Trophoblast cell (in vitro differentiated cells and primary cell): Measurements from ENCODE around the gene ADAMTS15.

ENCODE experiments used
- DNase-seq, 2 donors: peaks; one replicate each; pipeline ENCODE4 v3.0.0-alpha.2; 2016
- H2AFZ ChIP-seq: 2 replicates; pipeline ENCODE4 v1.6.1; 2013; ENCODE audit warnings: low read length, moderate library complexity, mild to moderate bottlenecking; ENCODE audit not compliant: insufficient read depth, poor library complexity
- H2AK5ac ChIP-seq: 2 replicates; pipeline ENCODE4 v1.6.1; 2013; ENCODE audit warnings: mild to moderate bottlenecking, low read length
- H2BK120ac ChIP-seq: 2 replicates; pipeline ENCODE4 v1.6.1; 2013; ENCODE audit warnings: low read length, mild to moderate bottlenecking, moderate library complexity; ENCODE audit not compliant: insufficient read depth, poor library complexity
- H2BK12ac ChIP-seq: 2 replicates; pipeline ENCODE4 v1.6.1; 2013; ENCODE audit warnings: mild to moderate bottlenecking, low read length, moderate library complexity
- H2BK5ac ChIP-seq: 2 replicates; pipeline ENCODE4 v1.6.1; 2013; ENCODE audit warnings: low read length, low read depth, moderate library complexity, mild to moderate bottlenecking; ENCODE audit not compliant: poor library complexity
- H3K14ac ChIP-seq: 2 replicates; pipeline ENCODE4 v1.6.1; 2013; ENCODE audit warnings: mild to moderate bottlenecking, low read length
- H3K18ac ChIP-seq: 2 replicates; pipeline ENCODE4 v1.6.1; 2013; ENCODE audit warnings: mild to moderate bottlenecking, low read length
- H3K23ac ChIP-seq: 2 replicates; pipeline ENCODE4 v1.6.1; 2013; ENCODE audit warnings: low read length
- H3K27ac ChIP-seq: 2 replicates; pipeline ENCODE4 v1.5.1; 2013; ENCODE audit warnings: low read depth, mild to moderate bottlenecking, inconsistent platforms, low read length, moderate library complexity
- H3K27me3 ChIP-seq: 2 replicates; pipeline ENCODE4 v1.6.1; 2013; ENCODE audit warnings: inconsistent platforms, mild to moderate bottlenecking, low read length, moderate library complexity; ENCODE audit not compliant: insufficient read depth
- H3K36me3 ChIP-seq, 2 experiments: 1 replicate in 1 of 2; 2 replicates in 1 of 2; pipeline ENCODE4 v1.6.1; 2013; ENCODE audit warnings: low read length in 2 of 2, mild to moderate bottlenecking in 2 of 2, moderate library complexity in 1 of 2; ENCODE audit not compliant: insufficient read depth in 2 of 2, control insufficient read depth in 1 of 2
- H3K4ac ChIP-seq: 2 replicates; pipeline ENCODE4 v1.6.1; 2013; ENCODE audit warnings: low read depth, mild to moderate bottlenecking, low read length, moderate library complexity
- H3K4me1 ChIP-seq, 2 experiments: 1 replicate in 1 of 2; 2 replicates in 1 of 2; pipeline ENCODE4 v1.6.1; 2013; ENCODE audit warnings: low read length in 2 of 2, mild to moderate bottlenecking in 2 of 2, moderate library complexity in 1 of 2; ENCODE audit not compliant: insufficient read depth in 2 of 2, control insufficient read depth in 1 of 2
- H3K4me2 ChIP-seq: 2 replicates; pipeline ENCODE4 v1.6.1; 2013; ENCODE audit warnings: inconsistent platforms, mild to moderate bottlenecking, low read length, moderate library complexity
- H3K4me3 ChIP-seq: 2 replicates; pipeline ENCODE4 v1.5.1; 2013; ENCODE audit warnings: mild to moderate bottlenecking, low read depth, low read length, inconsistent platforms
- H3K79me1 ChIP-seq: one replicate; pipeline ENCODE4 v1.6.1; 2013; ENCODE audit warnings: low read length
- H3K79me2 ChIP-seq: 2 replicates; pipeline ENCODE4 v1.6.1; 2013; ENCODE audit warnings: low read length, mild to moderate bottlenecking; ENCODE audit not compliant: control insufficient read depth, insufficient read depth, poor library complexity
- H3K9ac ChIP-seq: 2 replicates; pipeline ENCODE4 v1.6.1; 2013; ENCODE audit warnings: mild to moderate bottlenecking, low read length
- H3K9me3 ChIP-seq: 2 replicates; pipeline ENCODE4 v1.6.1; 2013; ENCODE audit warnings: low read depth, mild to moderate bottlenecking, control low read depth, inconsistent platforms, low read length; ENCODE audit not compliant: insufficient read depth
- H4K12ac ChIP-seq: 2 replicates; pipeline ENCODE4 v1.6.1; 2013; ENCODE audit warnings: low read depth, mild to moderate bottlenecking, low read length, moderate library complexity
- H4K8ac ChIP-seq: 2 replicates; pipeline ENCODE4 v1.6.1; 2013; ENCODE audit warnings: low read depth, mild to moderate bottlenecking, low read length, moderate library complexity
- H4K91ac ChIP-seq: one replicate; pipeline ENCODE4 v1.6.1; 2013; ENCODE audit warnings: low read depth, mild to moderate bottlenecking, low read length, moderate library complexity
- WGBS: extraction: QIAGEN DNeasy Blood & Tissue Kit; methylation state at CpG from one replicate; pipeline ENCODE4 v1.1.7; 2013; ENCODE audit warnings: missing lambda C conversion rate; ENCODE audit not compliant: insufficient read length, insufficient coverage; ENCODE audit errors: extremely low coverage; 5-methylcytosine and 5-hydroxymethylcytosine counted together

The ADAMTS15 gene

DNA sequence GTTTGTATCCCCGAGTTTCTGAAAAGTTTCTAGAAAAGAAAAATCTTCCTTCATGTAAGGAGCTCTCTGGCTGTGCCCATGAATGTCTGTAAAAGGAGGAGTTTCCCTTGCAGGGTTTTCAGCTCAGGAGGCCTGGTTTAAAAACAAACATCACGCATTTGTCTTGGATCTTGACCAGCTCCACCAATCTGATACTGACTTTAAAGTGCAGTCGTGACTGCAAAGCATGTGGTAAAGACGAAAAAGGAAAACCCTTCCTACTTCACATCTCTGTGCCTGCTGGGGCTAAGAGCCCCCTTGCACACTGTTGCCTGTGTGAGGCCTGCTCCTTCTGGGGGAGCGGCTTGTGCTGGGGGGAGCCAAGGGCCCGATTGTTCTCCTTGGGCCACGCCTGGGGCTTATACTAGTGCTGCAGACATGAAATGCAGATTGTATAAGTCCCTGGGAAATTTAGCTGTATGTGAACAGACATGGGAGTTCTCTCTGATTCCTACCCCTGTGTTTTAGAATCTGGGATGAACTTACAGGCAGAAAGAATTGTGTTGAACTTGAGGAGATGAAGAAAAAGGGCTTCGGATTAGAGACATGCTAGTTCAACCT is 62.1 kb downstream of the ADAMTS15 start:
- H2AFZ ChIP-seq: no peak overlapping the region
- no peak overlapping the region for H3K18ac ChIP-seq
- peaks cover 6% of the 10 kb centered on the region for H3K9me3 ChIP-seq
- H3K36me3 ChIP-seq: no peaks in the 10 kb centered on the region
- WGBS: no CpG with 5 or more reads among the region's 8 CpGs
- H3K4me1 ChIP-seq: no peaks in the 10 kb centered on the region
- no peak overlapping the region for H4K12ac ChIP-seq
- no peak overlapping the region for H3K23ac ChIP-seq
- no peak overlapping the region for H4K91ac ChIP-seq
- no peak overlapping the region for H3K9ac ChIP-seq
- H3K79me2 ChIP-seq: no peaks in the 10 kb centered on the region
- H3K14ac ChIP-seq: no peak overlapping the region
- H3K27me3 ChIP-seq: no peaks in the 10 kb centered on the region
- DNase-seq: no peak
- no peak overlapping the region for H2AK5ac ChIP-seq
- H3K4ac ChIP-seq: no peak overlapping the region
- no peak overlapping the region for H2BK120ac ChIP-seq
- H3K4me2 ChIP-seq: no peak overlapping the region
- no peak overlapping the region for H3K4me3 ChIP-seq
- H2BK12ac ChIP-seq: no peak overlapping the region
- no peak overlapping the region for H3K27ac ChIP-seq
- H3K79me1 ChIP-seq: no peaks in the 10 kb centered on the region
- H4K8ac ChIP-seq: no peak overlapping the region
- no peak overlapping the region for H2BK5ac ChIP-seq

DNA sequence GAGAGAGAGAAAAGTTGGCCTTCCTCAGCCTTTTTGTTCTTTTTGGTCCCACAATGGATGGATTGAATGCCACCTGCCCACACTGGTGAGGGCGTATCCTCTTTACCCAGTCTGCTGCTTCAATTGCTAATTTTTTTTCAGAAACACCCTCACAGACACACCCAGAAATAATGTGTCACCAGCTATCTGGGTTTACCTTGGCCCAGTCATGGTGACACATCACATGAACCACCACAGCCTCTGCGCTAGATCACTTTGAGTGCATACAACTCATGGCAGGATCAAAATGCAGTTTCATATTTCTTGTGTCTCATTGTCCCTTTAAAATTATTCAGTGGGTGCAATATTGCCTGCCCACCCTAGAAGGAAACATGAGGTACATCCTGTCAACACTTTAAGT is 63.3 kb downstream of the ADAMTS15 start:
- no peak overlapping the region for H4K12ac ChIP-seq
- no peaks in the 10 kb centered on the region for H3K36me3 ChIP-seq
- peaks cover 6% of the 10 kb centered on the region for H3K9me3 ChIP-seq
- no peaks in the 10 kb centered on the region for H3K79me2 ChIP-seq
- no peaks in the 10 kb centered on the region for H3K79me1 ChIP-seq
- no peak overlapping the region for H3K9ac ChIP-seq
- no peak overlapping the region for H4K8ac ChIP-seq
- no peak overlapping the region for H3K4me3 ChIP-seq
- H2AFZ ChIP-seq: no peak overlapping the region
- no peak overlapping the region for H3K18ac ChIP-seq
- no peak overlapping the region for H3K4me2 ChIP-seq
- no peak overlapping the region for H4K91ac ChIP-seq
- H3K27ac ChIP-seq: no peak overlapping the region
- no peak overlapping the region for H2BK12ac ChIP-seq
- DNase-seq: no peak
- WGBS: no CpG with 5 or more reads among the region's 2 CpGs
- H3K4ac ChIP-seq: no peak overlapping the region
- no peaks in the 10 kb centered on the region for H3K27me3 ChIP-seq
- H3K14ac ChIP-seq: no peak overlapping the region
- no peaks in the 10 kb centered on the region for H3K4me1 ChIP-seq
- H2AK5ac ChIP-seq: no peak overlapping the region
- H3K23ac ChIP-seq: no peak overlapping the region
- no peak overlapping the region for H2BK120ac ChIP-seq
- no peak overlapping the region for H2BK5ac ChIP-seq

DNA sequence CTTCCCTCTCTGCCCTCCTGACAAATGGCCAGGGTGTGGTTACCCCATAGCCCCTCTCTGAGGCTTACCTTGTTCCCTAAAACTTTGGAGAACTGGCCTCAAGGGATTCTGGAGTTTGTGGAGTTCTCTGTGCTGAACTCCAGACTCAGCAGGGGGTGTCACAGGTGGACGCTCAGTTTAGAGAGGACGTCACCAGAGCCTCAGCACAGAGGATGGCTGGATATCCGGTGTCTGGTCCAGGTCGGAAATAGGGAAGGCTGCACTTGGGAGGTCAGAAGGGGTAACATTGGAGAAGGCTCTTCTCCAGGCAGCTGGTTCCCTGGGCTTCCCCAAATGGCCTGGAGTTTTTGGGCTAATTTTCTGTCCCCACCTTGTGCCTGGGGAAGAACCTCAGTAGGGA is 64.2 kb downstream of the ADAMTS15 start:
- Histone ChIP-seq H2BK120ac (no peak overlapping the region), H2BK5ac (no peak overlapping the region), H3K79me1 (no peaks in the 10 kb centered on the region), H3K23ac (no peak overlapping the region), H3K4me2 (no peak overlapping the region), H3K18ac (no peak overlapping the region), H4K8ac (no peak overlapping the region), H2AFZ (no peak overlapping the region), H4K91ac (no peak overlapping the region), H3K9ac (no peak overlapping the region), H3K27me3 (no peaks in the 10 kb centered on the region), H3K4me1 (no peaks in the 10 kb centered on the region), H2AK5ac (no peak overlapping the region), H3K27ac (no peak overlapping the region), H3K9me3 (no peaks in the 10 kb centered on the region), H4K12ac (no peak overlapping the region), H3K36me3 (no peaks in the 10 kb centered on the region), H3K4me3 (no peak overlapping the region), H3K14ac (no peak overlapping the region), H2BK12ac (no peak overlapping the region), H3K79me2 (no peaks in the 10 kb centered on the region), H3K4ac (no peak overlapping the region)
- DNase-seq: no peak
- no CpG with 5 or more reads among the region's 4 CpGs for WGBS

DNA sequence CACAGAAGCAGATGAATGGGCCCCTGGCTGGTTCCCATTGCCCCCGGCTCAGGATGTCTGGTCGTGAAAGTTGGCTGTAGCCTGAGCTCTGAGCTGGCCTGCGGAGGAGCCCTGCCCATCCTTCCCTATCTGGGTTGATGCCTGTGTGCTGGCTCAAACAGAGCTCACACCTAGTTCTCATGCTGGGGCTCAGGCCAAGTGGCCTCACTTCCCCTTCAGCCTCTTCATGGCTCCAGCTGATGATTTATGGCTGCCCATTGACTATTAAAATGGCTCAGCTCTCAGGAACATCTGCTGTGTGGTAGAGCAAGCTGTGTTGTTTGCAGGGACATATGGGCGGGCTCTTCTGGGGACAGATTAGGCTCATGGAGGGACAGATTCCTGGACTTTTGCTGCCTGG is 64.7 kb downstream of the ADAMTS15 start:
- H3K36me3 ChIP-seq: no peaks in the 10 kb centered on the region
- H3K4me3 ChIP-seq: no peak overlapping the region
- no peaks in the 10 kb centered on the region for H3K9me3 ChIP-seq

More for the DNA sequence above, 64.7 kb downstream of the ADAMTS15 start:
- H2AK5ac ChIP-seq: no peak overlapping the region
- H2BK5ac ChIP-seq: no peak overlapping the region
- H4K8ac ChIP-seq: no peak overlapping the region
- no peak overlapping the region for H4K12ac ChIP-seq
- no peaks in the 10 kb centered on the region for H3K4me1 ChIP-seq
- no peak overlapping the region for H3K9ac ChIP-seq
- no peak overlapping the region for H3K4ac ChIP-seq
- H2BK120ac ChIP-seq: no peak overlapping the region
- no peak overlapping the region for H2AFZ ChIP-seq
- WGBS: no CpG with 5 or more reads among the region's 4 CpGs
- no peak overlapping the region for H3K18ac ChIP-seq
- no peaks in the 10 kb centered on the region for H3K79me1 ChIP-seq
- H3K79me2 ChIP-seq: no peaks in the 10 kb centered on the region
- no peak overlapping the region for H2BK12ac ChIP-seq
- no peak overlapping the region for H3K14ac ChIP-seq
- no peak for DNase-seq
- H3K27ac ChIP-seq: no peak overlapping the region
- no peak overlapping the region for H3K23ac ChIP-seq
- H4K91ac ChIP-seq: no peak overlapping the region
- H3K27me3 ChIP-seq: no peaks in the 10 kb centered on the region
- no peak overlapping the region for H3K4me2 ChIP-seq
